Upper lobe of left lung (tissue), 4 donors: ENCODE measurements around the gene SH2D2A.

Source experiments
- CTCF ChIP-seq, 6 experiments: fragments of 450-650 bp in 4 of 6; fragments of 200-600 bp in 2 of 6; sonication (generic) in 2 of 6; IDR thresholded peaks; one replicate each; pipeline ENCODE4 v1.5.1; 2016 to 2019; ENCODE audit warnings: antibody characterized with exemption in 6 of 6
- POLR2A ChIP-seq, 4 donors: fragments of 450-650 bp; IDR thresholded peaks; one replicate each; pipeline ENCODE4 v1.5.1; 2016 to 2017; ENCODE audit warnings: antibody characterized with exemption in 4 of 4, mild to moderate bottlenecking in 2 of 4

- TF ChIP-seq POLR2A (IDR thresholded peaks at IDR 0.05) (no peak), CTCF (IDR thresholded peaks at IDR 0.05) (no peak)
Measured at GRCh38 chr1:156786640-156787039, 30.0 kb downstream of the SH2D2A start.
